Activated CD8-positive, alpha-beta T cell treated with anti-CD3 and anti-CD28 coated beads for 36 hours (primary cell): Measurements from ENCODE around the gene NUP133. TPM values are rescaled to one million over a fixed set of nuclear protein-coding genes. Genes with fewer than 3 reads are reported as not detected.
"Not testable (repeated sequence)": the region's sequence is repeated elsewhere in the genome, so short reads cannot be mapped to it uniquely, and the experiment has no call there.

Experiments
- ATAC-seq: fragments of 200-7000 bp; cut with Tn5 transposase; one replicate; pipeline ENCODE4 v1.10.0; 2021; ENCODE audit warnings: mild to moderate bottlenecking, moderate library complexity
- CTCF ChIA-PET: fragments of 350-600 bp; sonication (Branson Sonifier 250); formaldehyde crosslinking; loops from one replicate; lab custom pipeline; 2021; ENCODE audit warnings: antibody characterized with exemption; lab: Charles Lee
- POLR2A ChIA-PET: fragments of 350-600 bp; sonication (Branson Sonifier 250); formaldehyde crosslinking; loops from one replicate; lab custom pipeline; 2021; ENCODE audit warnings: antibody characterized with exemption; lab: Charles Lee
- DNase-seq: peaks from one replicate; pipeline ENCODE4 v3.0.0-alpha.2; 2020
- H3K27ac Mint-ChIP-seq: one replicate; pipeline ENCODE4 v1.8.0; 2021; ENCODE audit warnings: mild to moderate bottlenecking, mixed read lengths
- H3K27me3 Mint-ChIP-seq: one replicate; pipeline ENCODE4 v1.8.0; 2021; ENCODE audit warnings: mixed read lengths
- H3K36me3 Mint-ChIP-seq: one replicate; pipeline ENCODE4 v1.8.0; 2021; ENCODE audit warnings: low read depth, mixed read lengths
- H3K4me1 Mint-ChIP-seq: one replicate; pipeline ENCODE4 v1.8.0; 2021; ENCODE audit warnings: low read depth, mixed read lengths
- H3K4me3 Mint-ChIP-seq: one replicate; pipeline ENCODE4 v1.8.0; 2021; ENCODE audit warnings: mild to moderate bottlenecking, moderate library complexity, mixed read lengths
- H3K9me3 Mint-ChIP-seq: one replicate; pipeline ENCODE4 v1.8.0; 2021; ENCODE audit warnings: mixed read lengths
- CTCF ChIP-seq: fragments of 200-600 bp; IDR thresholded peaks from one replicate; pipeline ENCODE4 v1.8.0; 2022; ENCODE audit warnings: antibody characterized with exemption, mild to moderate bottlenecking
- intact Hi-C: fragments of 100-400 bp; cut with micrococcal nuclease; formaldehyde crosslinking; loops from one replicate; pipeline ENCODE4 v1.10.0; 2022
- total RNA-seq, 2 experiments: library from RNA; stranded (reverse); gene quantifications; one replicate each; pipeline ENCODE4 v1.2.3, GENCODE V29; 2021

NUP133 gene
- total RNA-seq, 2 experiments from 2014 or later: 58.9 to 59.7 TPM

GRCh38 chr1:229407206-229408026, 100.7 kb downstream of the NUP133 start:
- no peak overlapping the region for H3K27ac Mint-ChIP-seq
- ATAC-seq (no peak), DNase-seq (no peak)
- H3K36me3 Mint-ChIP-seq: no peaks in the 10 kb centered on the region
- H3K4me1 Mint-ChIP-seq: peaks cover 20% of the 10 kb centered on the region
- H3K4me3 Mint-ChIP-seq: peak overlapping the region; percentile 45
- no peaks in the 10 kb centered on the region for H3K9me3 Mint-ChIP-seq
- no peak for TF ChIP-seq CTCF
- H3K27me3 Mint-ChIP-seq: peaks cover 65% of the 10 kb centered on the region
- intact Hi-C loops: loop anchor here (10.0 kb wide), 1 partner anchor 63 kb away; the partner anchor contains the start of gene CCSAP
- ChIA-PET POLR2A (interaction anchor here (1.1 kb wide), 1 partner anchor 17 kb away, joined by 4 read pairs; no protein-coding TSS in a partner anchor), CTCF (interaction anchor here (1.3 kb wide), 1 partner anchor 84 kb away, joined by 3 read pairs; no protein-coding TSS in a partner anchor)

- Mint-ChIP-seq H3K27ac (no peak overlapping the region), H3K4me1 (peaks cover 20% of the 10 kb centered on the region), H3K36me3 (no peaks in the 10 kb centered on the region), H3K4me3 (peak overlapping the region; percentile 45), H3K9me3 (no peaks in the 10 kb centered on the region), H3K27me3 (peaks cover 65% of the 10 kb centered on the region)
- intact Hi-C loops: loop anchor here (10.0 kb wide), 1 partner anchor 62 kb away; the partner anchor contains the start of gene CCSAP
- DNase-seq: no peak
- POLR2A ChIA-PET: interaction anchor here (1.1 kb wide), 1 partner anchor 16 kb away, joined by 4 read pairs; no protein-coding TSS in a partner anchor
- CTCF ChIA-PET: no interaction called here
- ATAC-seq: no peak
- TF ChIP-seq CTCF: no peak
Observed at GRCh38 chr1:229406798-229407197, 101.3 kb downstream of the NUP133 start.

- H3K27ac Mint-ChIP-seq: no peak overlapping the region
- H3K27me3 Mint-ChIP-seq: peaks cover 49% of the 10 kb centered on the region
- POLR2A ChIA-PET: interaction anchor here (0.9 to 1.5 kb wide), 2 partner anchors 18 to 32 kb away, joined by 3 read pairs; no protein-coding TSS in a partner anchor
- CTCF ChIA-PET: no interaction called here
- H3K9me3 Mint-ChIP-seq: no peaks in the 10 kb centered on the region
- no peak overlapping the region for H3K4me3 Mint-ChIP-seq
- intact Hi-C loops: loop anchor here (10.0 kb wide), 1 partner anchor 59 kb away; the partner anchor contains the start of gene CCSAP
- no peak for DNase-seq
- ATAC-seq: no peak
- no peaks in the 10 kb centered on the region for H3K36me3 Mint-ChIP-seq
- no peak for TF ChIP-seq CTCF
- peaks cover 10% of the 10 kb centered on the region for H3K4me1 Mint-ChIP-seq
Observed at GRCh38 chr1:229403573-229403972, 104.6 kb downstream of the NUP133 start.

GRCh38 chr1:229402993-229403392, 105.1 kb downstream of the NUP133 start:
- DNase-seq: no peak
- intact Hi-C loops: loop anchor here (10.0 kb wide), 1 partner anchor 58 kb away; the partner anchor contains the start of gene CCSAP
- Mint-ChIP-seq H3K36me3 (no peaks in the 10 kb centered on the region), H3K27ac (no peak overlapping the region), H3K4me1 (peaks cover 10% of the 10 kb centered on the region), H3K9me3 (no peaks in the 10 kb centered on the region), H3K4me3 (no peak overlapping the region), H3K27me3 (peaks cover 46% of the 10 kb centered on the region)
- CTCF ChIA-PET: no interaction called here
- TF ChIP-seq CTCF: no peak
- ATAC-seq: no peak
- POLR2A ChIA-PET: interaction anchor here (1.5 kb wide), 1 partner anchor 32 kb away, joined by 3 read pairs; no protein-coding TSS in a partner anchor

GRCh38 chr1:229402329-229402728, 105.8 kb downstream of the NUP133 start:
- CTCF ChIA-PET, ATAC-seq, H3K27ac Mint-ChIP-seq: not testable (repeated sequence)

More at GRCh38 chr1:229402329-229402728, 105.8 kb downstream of the NUP133 start:
- not testable (repeated sequence) for DNase-seq, H3K4me1 Mint-ChIP-seq, H3K4me3 Mint-ChIP-seq, H3K9me3 Mint-ChIP-seq, H3K36me3 Mint-ChIP-seq
- intact Hi-C loops: loop anchor here (10.0 kb wide), 1 partner anchor 58 kb away; the partner anchor contains the start of gene CCSAP
- H3K27me3 Mint-ChIP-seq: peaks cover 40% of the 10 kb centered on the region
- POLR2A ChIA-PET: interaction anchor here (0.6 to 1.5 kb wide), 2 partner anchors 33 to 64 kb away, joined by 3 read pairs; no protein-coding TSS in a partner anchor
